ENCODE measurements around the gene ZFYVE9. TPM values are rescaled to one million over a fixed set of nuclear protein-coding genes. Genes with fewer than 3 reads are reported as not detected.

ZFYVE9 gene
- polyA plus RNA-seq, 1 experiment: 20.7 TPM

- Histone ChIP-seq H3K9me3 (ENCODE audit: control insufficient read depth, insufficient read depth, low read length) (no peaks in the 10 kb centered on the region), H3K27ac (ENCODE audit: low read depth, low read length) (no peak overlapping the region), H3K4me3 (ENCODE audit: low read depth, low read length) (no peak overlapping the region), H3K27me3 (ENCODE audit: control insufficient read depth, insufficient read depth, low read length) (no peaks in the 10 kb centered on the region)
- no peak for DNase-seq (ENCODE audit: low read depth, low spot score)
- CTCF ChIA-PET: no interaction called here
- no peak for TF ChIP-seq CTCF (IDR thresholded peaks at IDR 0.05; ENCODE audit: low read depth, low read length)
- POLR2A ChIA-PET: no interaction called here
These were observed 204.8 kb downstream of the ZFYVE9 start for GRCh38 chr1:52346653-52347052.

- POLR2A ChIA-PET: interaction anchor here (0.5 kb wide), 1 partner anchor 273 kb away, joined by 5 read pairs; no protein-coding TSS in a partner anchor
- H3K27ac ChIP-seq (ENCODE audit: low read depth, low read length): peak overlapping the region; percentile 12
- H3K27me3 ChIP-seq (ENCODE audit: control insufficient read depth, insufficient read depth, low read length): no peaks in the 10 kb centered on the region
- no peaks in the 10 kb centered on the region for H3K9me3 ChIP-seq (ENCODE audit: control insufficient read depth, insufficient read depth, low read length)
- peak; percentile 51 for TF ChIP-seq CTCF (IDR thresholded peaks at IDR 0.05; ENCODE audit: low read depth, low read length)
- CTCF ChIA-PET: interaction anchor here (0.6 to 1.9 kb wide), 16 partner anchors 8 to 485 kb away, joined by 3 to 37 read pairs (median 4); no protein-coding TSS in a partner anchor
- H3K4me3 ChIP-seq (ENCODE audit: low read depth, low read length): no peak overlapping the region
- DNase-seq (ENCODE audit: low read depth, low spot score): no peak
These were observed 206.9 kb downstream of the ZFYVE9 start for GRCh38 chr1:52348704-52349300.

- Histone ChIP-seq H3K9me3 (ENCODE audit: control insufficient read depth, insufficient read depth, low read length) (no peaks in the 10 kb centered on the region), H3K4me3 (ENCODE audit: low read depth, low read length) (no peak overlapping the region), H3K27me3 (ENCODE audit: control insufficient read depth, insufficient read depth, low read length) (no peaks in the 10 kb centered on the region), H3K27ac (ENCODE audit: low read depth, low read length) (no peak overlapping the region)
- POLR2A ChIA-PET: no interaction called here
- no peak for DNase-seq (ENCODE audit: low read depth, low spot score)
- TF ChIP-seq CTCF (IDR thresholded peaks at IDR 0.05; ENCODE audit: low read depth, low read length): no peak
- CTCF ChIA-PET: no interaction called here
These were observed 210.8 kb downstream of the ZFYVE9 start for GRCh38 chr1:52352690-52353089.

GRCh38 chr1:52355436-52355835 lies 213.5 kb downstream of the ZFYVE9 start:
- Histone ChIP-seq H3K27ac (ENCODE audit: low read depth, low read length) (no peak overlapping the region), H3K4me3 (ENCODE audit: low read depth, low read length) (no peak overlapping the region), H3K27me3 (ENCODE audit: control insufficient read depth, insufficient read depth, low read length) (no peaks in the 10 kb centered on the region), H3K9me3 (ENCODE audit: control insufficient read depth, insufficient read depth, low read length) (no peaks in the 10 kb centered on the region)
- ChIA-PET CTCF (no interaction called here), POLR2A (no interaction called here)
- TF ChIP-seq CTCF (IDR thresholded peaks at IDR 0.05; ENCODE audit: low read depth, low read length): no peak
- DNase-seq (ENCODE audit: low read depth, low spot score): no peak

- DNase-seq (ENCODE audit: low read depth, low spot score): no peak
- no peaks in the 10 kb centered on the region for H3K9me3 ChIP-seq (ENCODE audit: control insufficient read depth, insufficient read depth, low read length)
- H3K27me3 ChIP-seq (ENCODE audit: control insufficient read depth, insufficient read depth, low read length): no peaks in the 10 kb centered on the region
- CTCF ChIA-PET: no interaction called here
- TF ChIP-seq CTCF (IDR thresholded peaks at IDR 0.05; ENCODE audit: low read depth, low read length): no peak
- H3K27ac ChIP-seq (ENCODE audit: low read depth, low read length): no peak overlapping the region
- POLR2A ChIA-PET: no interaction called here
- H3K4me3 ChIP-seq (ENCODE audit: low read depth, low read length): no peak overlapping the region
These were observed 214.1 kb downstream of the ZFYVE9 start for GRCh38 chr1:52355847-52356505.

All from AG04450 (cell line).